K562 (cell line): ENCODE data around the gene IARS2. TPM values are rescaled to one million over a fixed set of nuclear protein-coding genes. Genes with fewer than 3 reads are reported as not detected.

Source experiments
- ARID4B ChIP-seq: sonication (generic); formaldehyde crosslinking; IDR thresholded peaks from 2 replicates; pipeline ENCODE4 v1.8.0; 2022; ENCODE audit warnings: mild to moderate bottlenecking, missing genetic modification reagents
- CBFB ChIP-seq: sonication (generic); formaldehyde crosslinking; IDR thresholded peaks from 2 replicates; pipeline ENCODE4 v1.4.0; 2020; ENCODE audit warnings: mild to moderate bottlenecking, missing genetic modification reagents
- CCNT2 ChIP-seq: IDR thresholded peaks from 2 replicates; pipeline ENCODE4 v1.6.1; 2011; ENCODE audit warnings: borderline replicate concordance, low read depth, mild to moderate bottlenecking, moderate library complexity, mixed read lengths, low read length; ENCODE audit not compliant: insufficient read length; ENCODE audit errors: extremely low read depth
- DDX20 ChIP-seq: fragments of 450-650 bp; IDR thresholded peaks from 2 replicates; pipeline ENCODE4 v1.6.1; 2016; ENCODE audit warnings: missing genetic modification characterization, low read depth, mild to moderate bottlenecking, missing compliant biosample characterization, moderate library complexity
- GATA2 ChIP-seq: sonication (generic); formaldehyde crosslinking; IDR thresholded peaks from 2 replicates; pipeline ENCODE4 v1.4.0; 2020; ENCODE audit warnings: mild to moderate bottlenecking, missing genetic modification reagents
- HMG20A ChIP-seq: fragments of 450-650 bp; formaldehyde crosslinking; conservative IDR thresholded peaks from 2 replicates; pipeline ENCODE4 v1.4.0; 2020; ENCODE audit warnings: mild to moderate bottlenecking, mixed read lengths
- HMGN3 ChIP-seq: IDR thresholded peaks from 2 replicates; pipeline ENCODE4 v1.6.1; 2011; ENCODE audit warnings: borderline replicate concordance, low read depth, mild to moderate bottlenecking, mixed read lengths, low read length; ENCODE audit not compliant: insufficient read length; ENCODE audit errors: extremely low read depth
- HNRNPL ChIP-seq: fragments of 200-400 bp; formaldehyde crosslinking; IDR thresholded peaks from 2 replicates; pipeline ENCODE4 v1.6.1; 2017; ENCODE audit warnings: low read depth, mild to moderate bottlenecking, low read length
- ID3 ChIP-seq, 2 experiments: fragments of 250-450 bp in 1 of 2; fragments of 450-650 bp in 1 of 2; sonication (Bioruptor Pico) in 1 of 2; IDR thresholded peaks; 2 replicates each; pipeline versions ENCODE4 v1.6.1 to v1.8.0; 2016 to 2021; ENCODE audit warnings: mild to moderate bottlenecking in 2 of 2, moderate library complexity in 2 of 2, missing compliant biosample characterization in 1 of 2, missing genetic modification characterization in 1 of 2
- MXI1 ChIP-seq: IDR thresholded peaks from 2 replicates; pipeline ENCODE4 v1.6.1; 2011; ENCODE audit warnings: low read depth, mild to moderate bottlenecking, improper control_type of control experiment, low read length
- NBN ChIP-seq: fragments of 450-650 bp; IDR thresholded peaks from 2 replicates; pipeline ENCODE4 v1.6.1; 2016; ENCODE audit warnings: low read depth, mild to moderate bottlenecking
- PKNOX1 ChIP-seq: fragments of 450-650 bp; IDR thresholded peaks from 2 replicates; pipeline ENCODE4 v1.6.1; 2016
- POLR2G ChIP-seq: fragments of 200-400 bp; formaldehyde crosslinking; IDR thresholded peaks from 2 replicates; pipeline ENCODE4 v1.6.1; 2017; ENCODE audit warnings: low read depth, mild to moderate bottlenecking, antibody characterized with exemption, low read length, moderate library complexity
- PURB ChIP-seq: sonication (generic); formaldehyde crosslinking; IDR thresholded peaks from 2 replicates; pipeline ENCODE4 v1.9.0; 2021; ENCODE audit warnings: low read depth, mild to moderate bottlenecking, missing genetic modification reagents
- SIX5 ChIP-seq, 2 experiments: IDR thresholded peaks; 2 replicates each; pipeline ENCODE4 v1.6.1; 2011; ENCODE audit warnings: low read length in 2 of 2, borderline replicate concordance in 1 of 2, low read depth in 1 of 2, mild to moderate bottlenecking in 1 of 2, moderate library complexity in 1 of 2; ENCODE audit not compliant: insufficient read depth in 1 of 2
- TAF9B ChIP-seq: fragments of 450-650 bp; IDR thresholded peaks from 2 replicates; pipeline ENCODE4 v1.6.1; 2018; ENCODE audit warnings: mild to moderate bottlenecking; ENCODE audit not compliant: partially characterized antibody
- WHSC1 ChIP-seq: IDR thresholded peaks from one replicate; pipeline ENCODE4 v1.6.1; 2012; ENCODE audit warnings: low read length, control low read depth, inconsistent platforms
- ZBTB26 ChIP-seq: fragments of 450-650 bp; formaldehyde crosslinking; IDR thresholded peaks from 2 replicates; pipeline ENCODE4 v1.4.0; 2022; ENCODE audit warnings: missing genetic modification characterization
- ZNF699 ChIP-seq: fragments of 250-450 bp; sonication (Bioruptor Pico); IDR thresholded peaks from 2 replicates; pipeline ENCODE4 v1.8.0; 2021; ENCODE audit warnings: mild to moderate bottlenecking, moderate library complexity; ENCODE audit not compliant: insufficient replicate concordance
- polyA plus RNA-seq, 8 experiments: library from polyadenylated mRNA; depleted of rRNA in 4 of 8; stranded (reverse) in 5 of 8; unstranded in 3 of 8; fragments of >200 nt; fragmentation: Nextera tagmentation in 2 of 8; fragmentation: Illumina TruSeq in 1 of 8; extraction: Ambion mirVana in 2 of 8; extraction: Trizol in 1 of 8; gene quantifications; 2 replicates each; pipeline versions ENCODE4 v1.2.1 to v1.2.3, GENCODE V29; 2011 to 2014; ENCODE audit warnings: inconsistent platforms in 1 of 8, missing spikeins in 1 of 8
- total RNA-seq, 7 experiments: library from RNA; depleted of rRNA in 6 of 7; stranded (reverse); fragments of >200 nt in 6 of 7; fragmentation: Illumina TruSeq in 2 of 7; extraction: Trizol in 2 of 7; gene quantifications; 2 replicates each; pipeline versions ENCODE4 v1.2.1 to v1.2.3, GENCODE V29; 2011 to 2021; ENCODE audit warnings: low replicate concordance in 1 of 7

Gene IARS2
- total and polyA plus RNA-seq, 9 of the 15 experiments (the other 6 are each of a cell fraction or from before 2014, with no cell fraction given): 39.6 to 127 (median 93.8) TPM

- TF ChIP-seq GATA2 (no peak), ID3 (CRISPR knock-in tag; IDR thresholded peaks at IDR 0.05) (no peak), ID3 (tag; IDR thresholded peaks at IDR 0.05) (peak; percentile 83; the same call in 1 of the 2 replicates), PKNOX1 (peak; percentile 59), HNRNPL (no peak), HMGN3 (peak; percentile 96), HMG20A (no peak), POLR2G (peak; percentile 97), DDX20 (tag) (no peak), CCNT2 (peak; percentile 96), ARID4B (peak; percentile 99), PURB (CRISPR knock-in tag) (no peak), WHSC1 (peak; percentile 81), SIX5 (IDR thresholded peaks at IDR 0.05; ENCODE audit: borderline replicate concordance in 1 of 2, insufficient read depth in 1 of 2, low read depth in 1 of 2, low read length in 2 of 2) (peak in 1 of 2 experiments; percentile 35; a peak in 1 of 4 replicates), NBN (0 out of 2 replicates have a peak, but pooled peaks have one; percentile 60), MXI1 (peak; percentile 87), ZNF699 (CRISPR knock-in tag) (no peak), CBFB (CRISPR knock-in tag) (peak; percentile 74; the same call in 1 of the 2 replicates), TAF9B (peak; percentile 54), ZBTB26 (CRISPR knock-in tag) (no peak)
Observed at GRCh38 chr1:220046052-220046930, 47.6 kb upstream of the IARS2 start, which contains the start of gene EPRS1 (continued).
